HG03097 (cell line): ENCODE data around the gene KCNQ1.

Source experiments
- ATAC-seq: cut with Tn5 transposase; IDR thresholded peaks from one replicate; pipeline ENCODE4 v1.9.1; 2021; ENCODE audit not compliant: unreplicated experiment, low FRiP score

Gene KCNQ1

GRCh38 chr11:2564588-2565425 lies 120.0 kb downstream of the KCNQ1 start:
- ATAC-seq = no peak

- ATAC-seq = no peak
These were observed 120.8 kb downstream of the KCNQ1 start for GRCh38 chr11:2565447-2566222.

- no peak for ATAC-seq
These were observed 121.6 kb downstream of the KCNQ1 start for GRCh38 chr11:2566223-2567025.

GRCh38 chr11:2567026-2567671 lies 122.3 kb downstream of the KCNQ1 start:
- ATAC-seq = no peak

- no peak for ATAC-seq
These were observed 124.5 kb downstream of the KCNQ1 start for GRCh38 chr11:2569321-2569721.

GRCh38 chr11:2569731-2570210 lies 125.0 kb downstream of the KCNQ1 start:
- ATAC-seq = no peak

GRCh38 chr11:2570211-2570811 lies 125.5 kb downstream of the KCNQ1 start:
- ATAC-seq = no peak

GRCh38 chr11:2570841-2571597 lies 126.2 kb downstream of the KCNQ1 start:
- no peak for ATAC-seq

GRCh38 chr11:2571598-2572281 lies 126.9 kb downstream of the KCNQ1 start:
- no peak for ATAC-seq

- no peak for ATAC-seq
These were observed 127.9 kb downstream of the KCNQ1 start for GRCh38 chr11:2572491-2573239.

GRCh38 chr11:2573240-2574042 lies 128.6 kb downstream of the KCNQ1 start:
- ATAC-seq = no peak

- ATAC-seq = no peak
These were observed 129.3 kb downstream of the KCNQ1 start for GRCh38 chr11:2574043-2574552.

- no peak for ATAC-seq
These were observed 130.0 kb downstream of the KCNQ1 start for GRCh38 chr11:2574553-2575535.

GRCh38 chr11:2575591-2576051 lies 130.8 kb downstream of the KCNQ1 start:
- no peak for ATAC-seq

GRCh38 chr11:2576111-2576510 lies 131.3 kb downstream of the KCNQ1 start:
- no peak for ATAC-seq

GRCh38 chr11:2576549-2576948 lies 131.7 kb downstream of the KCNQ1 start:
- no peak for ATAC-seq
